Activated naive CD4-positive, alpha-beta T cell treated with anti-CD3 and anti-CD28 coated beads, Interleukin-2, amount 50 U/mL, for 24 hours (primary cell): Measurements from ENCODE around the gene BRWD1.
"Not testable (repeated sequence)": the region's sequence is repeated elsewhere in the genome, so short reads cannot be mapped to it uniquely, and the experiment has no call there.

ENCODE experiments used
- H3K27ac Mint-ChIP-seq: one replicate; pipeline ENCODE4 v1.8.0; 2021; ENCODE audit warnings: mild to moderate bottlenecking, mixed read lengths
- H3K27me3 Mint-ChIP-seq: one replicate; pipeline ENCODE4 v1.8.0; 2021; ENCODE audit warnings: mixed read lengths
- H3K36me3 Mint-ChIP-seq: one replicate; pipeline ENCODE4 v1.8.0; 2021; ENCODE audit warnings: mixed read lengths
- H3K4me1 Mint-ChIP-seq: one replicate; pipeline ENCODE4 v1.8.0; 2021; ENCODE audit warnings: mixed read lengths
- H3K4me3 Mint-ChIP-seq: one replicate; pipeline ENCODE4 v1.8.0; 2021; ENCODE audit warnings: mild to moderate bottlenecking, mixed read lengths
- H3K9me3 Mint-ChIP-seq: one replicate; pipeline ENCODE4 v1.8.0; 2021; ENCODE audit warnings: mixed read lengths

The BRWD1 gene

GRCh38 chr21:39153842-39154241, 159.6 kb downstream of the BRWD1 start:
- H3K4me1 Mint-ChIP-seq = no peaks in the 10 kb centered on the region
- H3K27ac Mint-ChIP-seq = no peak overlapping the region

GRCh38 chr21:39153373-39153772, 160.1 kb downstream of the BRWD1 start:
- no peaks in the 10 kb centered on the region for H3K36me3 Mint-ChIP-seq
- H3K4me1 Mint-ChIP-seq = no peaks in the 10 kb centered on the region
- H3K27ac Mint-ChIP-seq = no peak overlapping the region
- H3K27me3 Mint-ChIP-seq = peaks cover 5% of the 10 kb centered on the region
- no peaks in the 10 kb centered on the region for H3K9me3 Mint-ChIP-seq
- H3K4me3 Mint-ChIP-seq = no peak overlapping the region

More at GRCh38 chr21:39153842-39154241, 159.6 kb downstream of the BRWD1 start:
- Mint-ChIP-seq H3K4me3 (no peak overlapping the region), H3K27me3 (peaks cover 5% of the 10 kb centered on the region), H3K9me3 (no peaks in the 10 kb centered on the region), H3K36me3 (no peaks in the 10 kb centered on the region)

- no peaks in the 10 kb centered on the region for H3K9me3 Mint-ChIP-seq
- H3K4me1 Mint-ChIP-seq = no peaks in the 10 kb centered on the region
- no peak overlapping the region for H3K27ac Mint-ChIP-seq
- peaks cover 5% of the 10 kb centered on the region for H3K27me3 Mint-ChIP-seq
- no peak overlapping the region for H3K4me3 Mint-ChIP-seq
- H3K36me3 Mint-ChIP-seq = no peaks in the 10 kb centered on the region
Measured at GRCh38 chr21:39152271-39152670, 161.2 kb downstream of the BRWD1 start.

GRCh38 chr21:39150877-39151276, 162.6 kb downstream of the BRWD1 start:
- H3K27ac Mint-ChIP-seq = no peak overlapping the region
- H3K36me3 Mint-ChIP-seq = no peaks in the 10 kb centered on the region

GRCh38 chr21:39150316-39150715, 163.1 kb downstream of the BRWD1 start:
- Mint-ChIP-seq H3K27me3 (peaks cover 5% of the 10 kb centered on the region), H3K4me1 (no peaks in the 10 kb centered on the region), H3K4me3 (no peak overlapping the region), H3K27ac (no peak overlapping the region), H3K36me3 (no peaks in the 10 kb centered on the region), H3K9me3 (no peaks in the 10 kb centered on the region)

More at GRCh38 chr21:39150877-39151276, 162.6 kb downstream of the BRWD1 start:
- H3K4me1 Mint-ChIP-seq = no peaks in the 10 kb centered on the region
- H3K27me3 Mint-ChIP-seq = peaks cover 5% of the 10 kb centered on the region
- H3K9me3 Mint-ChIP-seq = no peaks in the 10 kb centered on the region
- no peak overlapping the region for H3K4me3 Mint-ChIP-seq

- Mint-ChIP-seq H3K27ac (no peak overlapping the region), H3K27me3 (peaks cover 5% of the 10 kb centered on the region), H3K4me1 (no peaks in the 10 kb centered on the region), H3K36me3 (no peaks in the 10 kb centered on the region), H3K4me3 (no peak overlapping the region), H3K9me3 (no peaks in the 10 kb centered on the region)
Measured at GRCh38 chr21:39149882-39150281, 163.6 kb downstream of the BRWD1 start.

- Mint-ChIP-seq H3K4me3 (no peak overlapping the region), H3K9me3 (no peaks in the 10 kb centered on the region), H3K27me3 (peaks cover 5% of the 10 kb centered on the region), H3K4me1 (no peaks in the 10 kb centered on the region), H3K36me3 (no peaks in the 10 kb centered on the region), H3K27ac (no peak overlapping the region)
Measured at GRCh38 chr21:39148975-39149374, 164.5 kb downstream of the BRWD1 start.

GRCh38 chr21:39144191-39144590, 169.2 kb downstream of the BRWD1 start:
- H3K4me1 Mint-ChIP-seq = no peaks in the 10 kb centered on the region
- no peaks in the 10 kb centered on the region for H3K36me3 Mint-ChIP-seq
- H3K9me3 Mint-ChIP-seq = no peaks in the 10 kb centered on the region
- no peaks in the 10 kb centered on the region for H3K27me3 Mint-ChIP-seq
- no peak overlapping the region for H3K27ac Mint-ChIP-seq
- no peak overlapping the region for H3K4me3 Mint-ChIP-seq

GRCh38 chr21:39142972-39143371, 170.5 kb downstream of the BRWD1 start:
- no peak overlapping the region for H3K4me3 Mint-ChIP-seq
- H3K36me3 Mint-ChIP-seq = no peaks in the 10 kb centered on the region
- no peak overlapping the region for H3K27ac Mint-ChIP-seq
- no peaks in the 10 kb centered on the region for H3K27me3 Mint-ChIP-seq
- no peaks in the 10 kb centered on the region for H3K4me1 Mint-ChIP-seq
- no peaks in the 10 kb centered on the region for H3K9me3 Mint-ChIP-seq

GRCh38 chr21:39141502-39141901, 171.9 kb downstream of the BRWD1 start:
- Mint-ChIP-seq H3K36me3 (no peaks in the 10 kb centered on the region), H3K27ac (no peak overlapping the region), H3K4me3 (no peak overlapping the region), H3K9me3 (no peaks in the 10 kb centered on the region), H3K27me3 (no peaks in the 10 kb centered on the region), H3K4me1 (no peaks in the 10 kb centered on the region)

GRCh38 chr21:39137248-39138178, 175.9 kb downstream of the BRWD1 start:
- Mint-ChIP-seq H3K27ac (no peak overlapping the region), H3K4me3 (no peak overlapping the region), H3K27me3 (no peaks in the 10 kb centered on the region), H3K36me3 (no peaks in the 10 kb centered on the region), H3K4me1 (no peaks in the 10 kb centered on the region), H3K9me3 (no peaks in the 10 kb centered on the region)

- no peaks in the 10 kb centered on the region for H3K36me3 Mint-ChIP-seq
- no peak overlapping the region for H3K27ac Mint-ChIP-seq
- H3K4me3 Mint-ChIP-seq = no peak overlapping the region
- H3K27me3 Mint-ChIP-seq = no peaks in the 10 kb centered on the region
- H3K9me3 Mint-ChIP-seq = no peaks in the 10 kb centered on the region
- H3K4me1 Mint-ChIP-seq = no peaks in the 10 kb centered on the region
Measured at GRCh38 chr21:39136711-39137110, 176.7 kb downstream of the BRWD1 start.

- H3K27ac Mint-ChIP-seq, H3K9me3 Mint-ChIP-seq, H3K4me1 Mint-ChIP-seq, H3K36me3 Mint-ChIP-seq, H3K4me3 Mint-ChIP-seq, H3K27me3 Mint-ChIP-seq: not testable (repeated sequence)
Measured at GRCh38 chr21:39136138-39136537, 177.3 kb downstream of the BRWD1 start.

GRCh38 chr21:39134288-39134810, 179.1 kb downstream of the BRWD1 start:
- Mint-ChIP-seq H3K36me3 (no peaks in the 10 kb centered on the region), H3K4me1 (no peaks in the 10 kb centered on the region), H3K27ac (no peak overlapping the region), H3K4me3 (no peak overlapping the region), H3K27me3 (no peaks in the 10 kb centered on the region), H3K9me3 (no peaks in the 10 kb centered on the region)
